GM19438 (cell line): Measurements from ENCODE around the gene POPDC3.
"Not testable (repeated sequence)": the region's sequence is repeated elsewhere in the genome, so short reads cannot be mapped to it uniquely, and the experiment has no call there.

Experiments used
- ATAC-seq: cut with Tn5 transposase; IDR thresholded peaks from one replicate; pipeline ENCODE4 v1.9.1; 2021; ENCODE audit warnings: low read depth; ENCODE audit not compliant: unreplicated experiment

The POPDC3 gene

GRCh38 chr6:105199711-105200110, 19.9 kb upstream of the POPDC3 start:
- no peak for ATAC-seq

GRCh38 chr6:105196076-105196475, 16.3 kb upstream of the POPDC3 start:
- ATAC-seq: no peak

GRCh38 chr6:105194591-105194990, 14.8 kb upstream of the POPDC3 start:
- no peak for ATAC-seq

- ATAC-seq: no peak
Measured at GRCh38 chr6:105194106-105194505, 14.3 kb upstream of the POPDC3 start.

- ATAC-seq: no peak
Measured at GRCh38 chr6:105193647-105194046, 13.8 kb upstream of the POPDC3 start.

GRCh38 chr6:105192707-105193465, 13.1 kb upstream of the POPDC3 start:
- no peak for ATAC-seq

GRCh38 chr6:105191351-105191750, 11.5 kb upstream of the POPDC3 start:
- ATAC-seq: no peak

- ATAC-seq: no peak
Measured at GRCh38 chr6:105189026-105189820, 9.4 kb upstream of the POPDC3 start.

GRCh38 chr6:105188251-105188650, 8.4 kb upstream of the POPDC3 start:
- ATAC-seq: no peak

GRCh38 chr6:105186576-105186975, 6.8 kb upstream of the POPDC3 start:
- no peak for ATAC-seq

- no peak for ATAC-seq
Measured at GRCh38 chr6:105184921-105185320, 5.1 kb upstream of the POPDC3 start.

- no peak for ATAC-seq
Measured at GRCh38 chr6:105181981-105182515, 2.2 kb upstream of the POPDC3 start.

GRCh38 chr6:105178636-105179035, 1.2 kb downstream of the POPDC3 start:
- no peak for ATAC-seq

- no peak for ATAC-seq
Measured at GRCh38 chr6:105178110-105178509, 1.7 kb downstream of the POPDC3 start.

- ATAC-seq: no peak
Measured at GRCh38 chr6:105177556-105177955, 2.3 kb downstream of the POPDC3 start.

- ATAC-seq: no peak
Measured at GRCh38 chr6:105174512-105174911, 5.3 kb downstream of the POPDC3 start.

GRCh38 chr6:105172515-105172914, 7.3 kb downstream of the POPDC3 start:
- not testable (repeated sequence) for ATAC-seq

- no peak for ATAC-seq
Measured at GRCh38 chr6:105170059-105170458, 9.8 kb downstream of the POPDC3 start.

GRCh38 chr6:105167914-105168313, 11.9 kb downstream of the POPDC3 start:
- ATAC-seq: no peak

GRCh38 chr6:105164418-105164817, 15.4 kb downstream of the POPDC3 start:
- no peak for ATAC-seq

- ATAC-seq: no peak
Measured at GRCh38 chr6:105163183-105163582, 16.6 kb downstream of the POPDC3 start.

GRCh38 chr6:105162377-105162776, 17.4 kb downstream of the POPDC3 start:
- ATAC-seq: no peak
